ENCODE measurements around the gene JHY. TPM values are rescaled to one million over a fixed set of nuclear protein-coding genes. Genes with fewer than 3 reads are reported as not detected.

The JHY gene
- total RNA-seq, 2 donors from 2014 or later, result 0.55 to 0.59 TPM

DNA sequence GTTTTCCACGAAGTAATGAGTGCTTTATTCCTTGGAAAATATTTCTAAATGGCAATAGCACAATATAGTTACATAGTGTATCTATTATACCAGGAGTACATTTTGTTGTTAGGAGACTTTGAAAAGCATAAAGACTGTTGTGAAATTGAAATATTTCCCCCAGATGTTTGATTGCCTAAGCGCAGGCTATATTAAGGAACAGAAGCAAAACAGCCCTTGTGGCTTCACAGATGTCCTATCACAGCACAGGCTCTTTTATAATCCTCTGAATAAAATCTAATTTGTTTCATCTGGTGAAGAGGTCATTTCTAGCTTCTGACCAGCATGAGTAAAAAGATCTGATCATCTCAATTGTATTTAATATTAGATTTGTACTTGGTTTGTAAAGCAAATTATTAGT, 50.9 kb downstream of the JHY start:
- Mint-ChIP-seq H3K9me3 (no peaks in the 10 kb centered on the region), H3K4me1 (ENCODE audit: low read depth in 2 of 2) (no peaks in the 10 kb centered on the region), H3K27me3 (peaks cover 6% of the 10 kb centered on the region in 2 donors), H3K4me3 (no peak overlapping the region), H3K36me3 (no peaks in the 10 kb centered on the region), H3K27ac (no peak overlapping the region)
- DNase-seq (ENCODE audit: low spot score) (no peak), ATAC-seq (no peak)

DNA sequence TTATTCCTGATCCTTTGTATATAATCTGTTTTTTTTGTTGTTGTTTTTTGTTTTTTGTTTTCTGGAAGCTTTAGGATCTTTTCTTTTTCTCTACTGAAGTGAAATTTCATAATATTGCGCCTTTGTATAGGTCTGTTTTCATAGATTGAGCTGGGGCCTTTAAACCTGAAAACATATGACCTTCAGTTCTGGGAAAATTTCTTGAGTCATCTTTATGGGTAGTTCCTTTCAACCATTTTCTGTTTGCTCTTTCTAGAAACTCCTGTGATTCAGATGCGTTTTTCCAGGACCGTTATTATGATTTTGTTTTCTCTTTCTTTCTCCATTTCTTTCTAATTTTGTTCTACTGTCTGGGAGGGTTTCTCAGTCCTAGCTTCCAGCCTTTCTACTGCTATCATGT, 55.4 kb downstream of the JHY start:
- H3K4me1 Mint-ChIP-seq (ENCODE audit: low read depth in 2 of 2), result no peaks in the 10 kb centered on the region
- H3K36me3 Mint-ChIP-seq, result no peaks in the 10 kb centered on the region
- ATAC-seq, result no peak
- H3K27ac Mint-ChIP-seq, result no peak overlapping the region
- no peaks in the 10 kb centered on the region for H3K9me3 Mint-ChIP-seq
- DNase-seq (ENCODE audit: low spot score), result no peak
- no peak overlapping the region for H3K4me3 Mint-ChIP-seq
- peaks cover 9 to 17% of the 10 kb centered on the region in 2 donors for H3K27me3 Mint-ChIP-seq

DNA sequence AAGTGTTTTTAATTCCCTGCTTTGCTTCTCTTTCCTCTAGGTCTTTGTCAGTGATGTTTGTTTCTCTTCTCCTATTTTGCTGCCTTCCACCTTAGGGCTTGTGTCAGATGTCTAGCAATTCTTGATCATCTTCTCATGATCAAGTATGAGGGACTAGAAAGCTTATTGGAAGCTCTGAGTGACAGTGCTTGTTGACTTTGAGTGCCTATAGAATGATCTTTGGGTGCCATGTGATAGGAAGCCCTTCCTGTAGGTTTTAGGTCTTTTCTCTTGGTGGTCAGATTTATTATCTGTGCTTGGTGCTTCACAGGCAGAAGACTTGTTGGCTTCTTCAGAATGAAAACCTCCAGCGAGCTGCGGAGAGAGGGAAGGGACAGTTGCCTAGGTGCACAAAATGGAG, 56.0 kb downstream of the JHY start:
- no peaks in the 10 kb centered on the region for H3K36me3 Mint-ChIP-seq
- peaks cover 9 to 17% of the 10 kb centered on the region in 2 donors for H3K27me3 Mint-ChIP-seq
- no peaks in the 10 kb centered on the region for H3K4me1 Mint-ChIP-seq (ENCODE audit: low read depth in 2 of 2)
- H3K27ac Mint-ChIP-seq, result no peak overlapping the region
- no peak for ATAC-seq
- no peaks in the 10 kb centered on the region for H3K9me3 Mint-ChIP-seq
- no peak overlapping the region for H3K4me3 Mint-ChIP-seq
- no peak for DNase-seq (ENCODE audit: low spot score)

DNA sequence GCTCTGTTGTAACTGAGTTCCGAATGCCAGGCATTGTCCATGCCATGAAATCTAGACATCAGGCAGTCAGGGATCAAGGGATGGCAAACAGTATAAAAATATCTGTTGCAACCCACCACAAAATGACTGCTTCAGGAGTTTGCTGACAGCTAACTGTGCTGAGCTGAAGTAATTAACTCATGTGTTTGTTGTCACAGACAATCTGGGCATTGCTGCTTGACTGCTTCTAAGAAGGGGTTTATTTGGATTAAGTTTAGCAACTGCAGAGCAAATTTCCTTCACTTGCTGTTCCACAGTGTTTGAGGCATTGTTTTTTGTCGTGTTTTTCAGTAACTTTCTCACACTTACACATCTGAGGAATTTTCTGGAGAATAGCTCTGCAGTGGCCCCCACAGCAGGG, 68.7 kb downstream of the JHY start:
- DNase-seq (ENCODE audit: low spot score), result no peak
- Mint-ChIP-seq H3K27me3 (peaks cover 0 to 7% of the 10 kb centered on the region in 2 donors), H3K9me3 (no peaks in the 10 kb centered on the region), H3K36me3 (no peaks in the 10 kb centered on the region), H3K4me3 (no peak overlapping the region), H3K27ac (no peak overlapping the region), H3K4me1 (ENCODE audit: low read depth in 2 of 2) (peaks cover 3 to 8% of the 10 kb centered on the region in 2 donors)
- ATAC-seq, result no peak

DNA sequence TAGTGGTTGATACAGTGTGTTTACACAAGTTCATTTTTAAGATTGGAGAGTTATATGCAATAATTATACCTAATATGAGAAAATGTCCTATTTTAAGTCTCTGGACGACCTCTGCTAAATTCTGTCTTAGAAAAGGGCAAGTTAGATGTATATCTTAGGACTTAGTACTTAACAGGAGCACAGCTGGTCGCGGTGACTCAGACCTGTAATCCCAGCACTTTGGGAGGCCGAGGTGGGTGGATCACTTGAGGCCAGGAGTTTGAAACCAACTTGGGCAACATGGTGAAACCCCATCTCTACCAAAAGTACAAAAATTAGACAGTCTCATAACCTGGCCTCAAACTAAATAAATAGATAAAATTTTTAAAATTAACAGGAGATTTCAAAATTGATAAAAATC, 71.9 kb downstream of the JHY start:
- H3K4me3 Mint-ChIP-seq, result no peak overlapping the region
- H3K4me1 Mint-ChIP-seq (ENCODE audit: low read depth in 2 of 2), result peaks cover 3 to 4% of the 10 kb centered on the region in 2 donors
- no peak overlapping the region for H3K27ac Mint-ChIP-seq
- peaks cover 0 to 7% of the 10 kb centered on the region in 2 donors for H3K27me3 Mint-ChIP-seq
- DNase-seq (ENCODE audit: low spot score) (no peak), ATAC-seq (no peak)
- no peaks in the 10 kb centered on the region for H3K36me3 Mint-ChIP-seq
- no peaks in the 10 kb centered on the region for H3K9me3 Mint-ChIP-seq

DNA sequence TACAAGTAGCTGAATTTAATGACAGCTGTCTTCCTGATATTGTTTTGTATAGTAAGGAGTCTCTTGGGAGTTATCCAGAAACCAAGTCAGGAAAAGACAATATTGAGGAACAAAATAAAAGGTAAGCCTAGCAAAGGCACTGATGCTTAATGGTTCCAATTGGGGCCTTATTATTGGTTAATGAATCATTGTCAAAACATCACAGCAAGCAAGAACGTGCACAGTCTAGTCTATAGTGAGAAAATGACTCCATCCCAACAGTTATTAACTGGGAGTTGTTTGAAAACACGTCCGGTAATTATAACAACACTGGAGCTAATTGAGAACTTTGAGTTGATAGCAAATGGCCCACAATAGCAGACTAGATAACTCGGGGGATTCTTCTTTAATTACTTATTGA, 81.4 kb downstream of the JHY start:
- ATAC-seq (no peak), DNase-seq (ENCODE audit: low spot score) (no peak)
- Mint-ChIP-seq H3K4me3 (no peak overlapping the region), H3K27me3 (peaks cover 30 to 41% of the 10 kb centered on the region in 2 donors), H3K9me3 (no peaks in the 10 kb centered on the region), H3K36me3 (peaks cover 4% of the 10 kb centered on the region), H3K4me1 (ENCODE audit: low read depth in 2 of 2) (no peaks in the 10 kb centered on the region), H3K27ac (no peak overlapping the region)

DNA sequence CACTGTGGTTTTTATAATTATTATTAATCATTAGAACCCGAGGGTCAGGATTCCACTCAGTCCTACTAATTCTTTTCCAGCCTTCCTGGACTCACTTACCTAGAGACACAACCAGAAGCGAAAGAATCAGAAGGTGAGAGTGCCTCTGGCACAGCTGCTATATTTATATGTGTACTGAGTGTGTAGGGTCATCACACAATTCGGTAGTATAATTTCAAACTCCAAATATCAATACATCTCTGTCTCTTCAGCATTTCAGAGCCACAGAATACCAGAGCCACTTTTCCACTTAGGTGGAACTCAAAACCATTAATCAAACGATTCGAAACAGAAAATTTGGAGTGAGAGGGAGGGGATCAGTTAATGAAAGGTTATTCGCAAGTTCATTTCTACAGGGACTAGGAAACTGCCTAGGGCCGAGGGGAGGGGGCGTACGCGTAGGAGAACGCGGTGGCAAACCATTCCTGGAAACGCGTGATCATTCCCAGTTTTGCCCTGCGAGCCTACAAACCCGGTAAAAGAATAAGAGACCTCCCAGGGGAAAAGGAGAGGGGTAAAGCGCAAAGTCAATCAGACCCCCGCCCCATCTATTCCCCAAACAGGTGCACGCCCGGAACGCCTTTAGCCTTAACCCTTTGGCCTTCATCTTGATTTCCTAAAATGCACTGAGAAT, 93.6 kb downstream of the JHY start:
- Mint-ChIP-seq H3K27me3 (peaks cover 59 to 81% of the 10 kb centered on the region in 2 donors), H3K4me3 (no peak overlapping the region), H3K9me3 (no peaks in the 10 kb centered on the region), H3K27ac (no peak overlapping the region), H3K36me3 (peaks cover 8% of the 10 kb centered on the region), H3K4me1 (ENCODE audit: low read depth in 2 of 2) (peaks cover 11 to 13% of the 10 kb centered on the region in 2 donors)
- no peak for DNase-seq (ENCODE audit: low spot score)
- ATAC-seq, result no peak

DNA sequence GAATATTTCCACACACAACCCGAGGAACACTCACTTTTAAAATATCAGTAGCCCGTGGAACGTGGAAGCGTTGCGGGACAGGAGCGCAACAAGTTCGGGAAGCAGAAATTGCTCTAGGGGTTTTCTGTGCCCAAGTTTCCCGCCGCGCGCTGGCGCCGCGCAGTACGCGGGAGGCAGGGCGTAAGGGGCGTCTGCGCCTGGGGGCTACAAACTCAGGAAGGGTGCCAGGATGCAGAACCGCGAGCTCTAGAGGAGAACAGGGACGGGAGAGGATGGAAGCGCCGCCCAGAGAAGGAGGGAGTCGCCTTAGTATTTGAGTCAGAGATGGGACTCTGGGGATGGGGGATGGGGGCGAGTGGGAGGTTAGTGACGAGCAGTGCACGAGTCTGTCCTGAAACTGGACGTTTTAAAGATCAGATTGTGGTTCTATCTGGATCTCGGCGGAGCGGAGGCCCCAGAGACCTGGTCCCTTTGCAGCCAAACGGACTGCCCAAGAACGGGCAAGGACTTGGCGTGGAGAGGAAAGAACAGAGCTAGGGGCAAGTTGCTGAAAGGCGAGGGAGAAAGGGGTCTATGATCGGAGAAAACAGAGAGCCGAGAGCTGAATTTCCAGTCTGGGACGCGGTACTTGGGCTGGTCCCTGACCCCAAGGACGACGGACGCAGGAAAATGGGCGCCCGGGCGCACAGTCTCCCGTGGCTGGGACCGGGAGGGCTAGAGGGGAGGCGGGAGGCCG, 94.3 kb downstream of the JHY start:
- H3K27me3 Mint-ChIP-seq, result peaks cover 64 to 85% of the 10 kb centered on the region in 2 donors
- H3K9me3 Mint-ChIP-seq, result no peaks in the 10 kb centered on the region
- peaks cover 13 to 14% of the 10 kb centered on the region in 2 donors for H3K4me1 Mint-ChIP-seq (ENCODE audit: low read depth in 2 of 2)
- DNase-seq (ENCODE audit: low spot score), result no peak
- no peak for ATAC-seq
- peaks cover 8% of the 10 kb centered on the region for H3K36me3 Mint-ChIP-seq
- H3K27ac Mint-ChIP-seq, result no peak overlapping the region
- no peak overlapping the region for H3K4me3 Mint-ChIP-seq

DNA sequence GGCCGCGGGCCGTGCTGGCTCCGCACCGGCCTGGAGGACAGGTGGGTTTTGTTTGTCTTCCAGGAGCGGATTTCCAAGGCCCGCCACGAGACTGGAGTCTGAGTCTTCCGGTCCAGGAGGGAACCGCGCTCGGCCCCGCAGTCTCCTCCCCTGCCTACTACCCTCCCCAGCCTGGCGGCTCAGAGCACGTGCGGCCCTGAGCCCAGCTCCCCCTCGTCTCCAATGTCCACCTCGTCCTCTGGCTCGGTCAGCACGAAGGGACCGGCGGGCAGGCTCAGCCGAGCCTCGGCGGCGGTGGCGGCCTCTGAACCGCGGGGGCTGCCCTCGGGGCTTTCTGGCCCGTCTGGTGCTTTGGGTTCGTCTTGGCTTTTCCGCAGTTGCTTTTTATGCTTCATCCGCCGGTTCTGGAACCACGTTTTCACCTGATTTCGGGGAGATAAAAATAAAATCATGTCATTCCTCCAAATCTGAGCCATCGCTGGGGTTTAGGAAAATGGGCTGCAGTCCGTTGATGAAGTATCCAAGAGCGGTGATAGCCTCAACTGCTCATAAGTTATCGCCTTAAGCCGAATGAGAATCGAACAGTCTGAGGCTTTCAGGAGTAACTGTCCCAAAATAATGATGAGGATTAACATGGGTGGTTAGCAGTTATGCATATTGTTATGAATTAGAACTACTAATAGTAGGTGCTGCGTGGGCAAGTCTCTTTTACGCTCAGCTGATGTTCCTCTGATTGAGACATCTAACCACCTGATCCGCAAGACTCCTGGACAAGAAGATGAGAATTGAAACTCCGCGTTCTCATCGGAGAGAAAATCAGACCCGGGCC, 95.1 kb downstream of the JHY start:
- H3K27me3 Mint-ChIP-seq, result peaks cover 72 to 88% of the 10 kb centered on the region in 2 donors
- peaks cover 13% of the 10 kb centered on the region for H3K36me3 Mint-ChIP-seq
- no peak overlapping the region for H3K4me3 Mint-ChIP-seq
- ATAC-seq (no peak), DNase-seq (ENCODE audit: low spot score) (no peak)
- no peaks in the 10 kb centered on the region for H3K9me3 Mint-ChIP-seq
- H3K4me1 Mint-ChIP-seq (ENCODE audit: low read depth in 2 of 2), result peaks cover 13 to 14% of the 10 kb centered on the region in 2 donors
- H3K27ac Mint-ChIP-seq, result no peak overlapping the region

DNA sequence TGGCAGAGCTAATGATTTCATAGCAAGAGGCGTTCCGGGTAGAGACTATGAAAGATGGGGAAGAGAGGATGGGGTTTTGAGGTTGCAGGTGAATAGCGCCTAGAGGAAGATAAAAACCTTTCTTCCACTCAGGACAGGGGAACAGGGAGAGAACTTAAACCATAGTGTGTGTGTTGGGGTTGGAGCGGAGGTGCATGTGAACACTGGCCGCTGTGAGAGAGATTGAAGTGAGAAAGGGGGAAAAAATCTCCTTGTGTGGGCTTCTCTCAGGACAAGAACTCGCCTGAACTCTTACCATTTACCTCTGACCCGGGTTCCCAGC, 95.7 kb downstream of the JHY start:
- Mint-ChIP-seq H3K27me3 (peaks cover 74 to 88% of the 10 kb centered on the region in 2 donors), H3K9me3 (no peaks in the 10 kb centered on the region), H3K4me3 (no peak overlapping the region), H3K36me3 (peaks cover 18% of the 10 kb centered on the region), H3K4me1 (ENCODE audit: low read depth in 2 of 2) (peaks cover 14 to 19% of the 10 kb centered on the region in 2 donors), H3K27ac (no peak overlapping the region)
- DNase-seq (ENCODE audit: low spot score) (no peak), ATAC-seq (no peak)

DNA sequence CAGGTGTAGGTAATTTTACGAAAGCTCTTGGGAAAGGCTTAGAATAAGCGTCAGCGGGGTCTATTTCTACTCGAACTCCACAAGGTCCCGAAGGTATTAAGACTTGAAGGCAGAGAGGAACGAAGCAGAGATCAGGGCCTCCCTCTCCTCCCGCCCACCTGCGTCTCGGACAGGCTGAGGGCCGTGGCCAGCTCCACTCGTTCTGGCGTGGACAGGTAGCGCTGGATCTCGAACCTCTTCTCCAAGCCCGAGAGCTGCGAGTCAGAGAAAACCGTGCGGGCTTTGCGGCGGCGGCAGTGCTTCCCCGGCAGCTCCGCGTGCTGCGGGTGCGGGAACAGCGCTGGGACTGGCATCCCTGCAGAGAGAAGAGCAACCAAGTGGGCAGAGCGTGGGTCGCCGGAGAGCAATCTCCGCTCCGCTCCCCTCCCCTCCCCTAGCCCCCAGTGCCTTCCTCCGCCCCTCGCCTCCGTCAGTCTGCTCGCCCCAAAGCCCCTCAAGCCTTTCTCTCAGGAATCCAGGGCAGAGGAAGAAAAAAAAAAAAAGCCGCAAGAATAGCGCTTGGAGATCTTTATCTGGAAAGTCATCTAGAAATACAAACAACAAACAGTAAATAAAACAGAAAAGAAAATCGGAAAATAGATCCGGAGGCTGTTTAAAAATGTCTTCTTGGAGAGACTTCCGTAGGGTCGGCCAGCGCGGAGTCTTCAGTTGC, 96.7 kb downstream of the JHY start:
- ATAC-seq, result no peak
- H3K9me3 Mint-ChIP-seq, result no peaks in the 10 kb centered on the region
- peaks cover 69 to 82% of the 10 kb centered on the region in 2 donors for H3K27me3 Mint-ChIP-seq
- no peak overlapping the region for H3K4me3 Mint-ChIP-seq
- H3K27ac Mint-ChIP-seq, result no peak overlapping the region
- H3K4me1 Mint-ChIP-seq (ENCODE audit: low read depth in 2 of 2), result peaks cover 19 to 23% of the 10 kb centered on the region in 2 donors
- DNase-seq (ENCODE audit: low spot score), result no peak
- H3K36me3 Mint-ChIP-seq, result peaks cover 18% of the 10 kb centered on the region

DNA sequence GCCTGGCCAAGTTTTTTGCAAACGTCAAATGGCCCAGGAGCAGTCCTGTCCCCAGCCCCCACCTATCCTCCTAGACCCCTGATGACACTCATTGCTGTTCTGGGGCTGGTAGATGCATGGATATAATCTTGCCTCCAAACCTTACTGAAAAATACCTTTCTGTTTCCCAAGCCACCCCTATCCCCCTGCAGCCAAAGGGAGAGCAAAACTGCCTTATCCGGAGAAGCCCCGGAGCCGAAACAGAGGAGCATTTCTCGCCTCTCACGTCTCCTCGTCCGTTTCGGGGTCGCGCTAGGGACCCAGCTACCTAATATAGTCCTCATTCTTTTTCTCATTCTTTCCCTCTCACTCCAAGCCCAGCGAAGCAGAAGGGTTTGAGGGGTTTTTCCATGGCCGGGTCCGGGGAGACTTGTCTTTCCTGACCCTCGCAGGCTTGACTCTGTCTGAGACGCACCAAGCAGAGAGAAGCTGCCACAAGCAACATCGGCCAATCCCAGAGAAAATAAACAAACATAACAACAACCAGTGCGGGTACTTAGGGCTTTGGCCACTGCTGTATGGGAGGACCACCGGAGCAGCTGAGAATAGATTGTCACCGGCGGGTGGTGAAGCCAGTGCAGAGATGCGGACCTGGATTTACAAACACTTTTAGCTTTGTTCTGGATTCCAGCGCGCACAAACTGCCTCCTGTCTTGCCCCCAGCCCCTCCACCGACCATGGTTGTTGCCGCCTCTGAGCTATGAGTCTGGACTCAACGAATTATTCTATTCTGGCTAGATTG, 97.4 kb downstream of the JHY start:
- Mint-ChIP-seq H3K27ac (no peak overlapping the region), H3K4me3 (no peak overlapping the region), H3K27me3 (peaks cover 65 to 74% of the 10 kb centered on the region in 2 donors), H3K9me3 (no peaks in the 10 kb centered on the region), H3K36me3 (peaks cover 18% of the 10 kb centered on the region), H3K4me1 (ENCODE audit: low read depth in 2 of 2) (peaks cover 19 to 23% of the 10 kb centered on the region in 2 donors)
- DNase-seq (ENCODE audit: low spot score) (no peak), ATAC-seq (no peak)

Data from natural killer cell treated with Interleukin-12 subunit alpha and Interleukin-12 subunit beta and Interleukin-15 and Interleukin-18, amount 100 ng/mL, for 72 hours (primary cell).